PC-9 (cell line): ENCODE measurements around the gene SHC3. TPM values are rescaled to one million over a fixed set of nuclear protein-coding genes. Genes with fewer than 3 reads are reported as not detected.

ENCODE experiments used
- BruUV-seq: library from RNA; stranded (reverse); fragments of 400-500 nt; replicated peaks from 2 replicates; lab custom pipeline; 2021; lab: Mats Ljungman, UMichigan
- CTCF ChIA-PET: fragments of 300-600 bp; sonication (Branson Sonifier 250); formaldehyde crosslinking; loops from one replicate; lab custom pipeline; 2022; ENCODE audit warnings: antibody characterized with exemption; lab: Charles Lee
- POLR2A ChIA-PET: fragments of 300-600 bp; sonication (Branson Sonifier 250); formaldehyde crosslinking; loops from one replicate; lab custom pipeline; 2022; ENCODE audit warnings: antibody characterized with exemption; ENCODE audit not compliant: unreplicated experiment; lab: Charles Lee
- DNase-seq, 2 experiments: peaks; one replicate each; pipeline versions ENCODE4 v3.0.0 to v3.0.0-alpha.2; 2015 to 2022; ENCODE audit warnings: mixed read lengths in 1 of 2
- H2AFZ ChIP-seq: fragments of 200-600 bp; sonication (generic); 2 replicates; pipeline ENCODE4 v1.8.1; 2017; ENCODE audit warnings: antibody characterized with exemption
- H3F3A ChIP-seq: fragments of 200-600 bp; sonication (generic); 2 replicates; pipeline ENCODE4 v1.8.1; 2017; ENCODE audit warnings: antibody characterized with exemption, mild to moderate bottlenecking, low read depth; ENCODE audit not compliant: insufficient read depth
- H3K27ac ChIP-seq: fragments of 200-600 bp; sonication (generic); 2 replicates; pipeline ENCODE4 v1.6.1; 2016; ENCODE audit warnings: mixed run types
- H3K27me3 ChIP-seq: fragments of 200-600 bp; sonication (generic); 2 replicates; pipeline ENCODE4 v1.6.1; 2016; ENCODE audit warnings: low read depth, mixed run types; ENCODE audit not compliant: insufficient read depth
- H3K36me3 ChIP-seq: fragments of 200-600 bp; sonication (generic); 2 replicates; pipeline ENCODE4 v1.6.1; 2016; ENCODE audit warnings: low read depth, mixed run types
- H3K4me1 ChIP-seq: fragments of 200-600 bp; sonication (generic); replicated peaks from 2 replicates; pipeline ENCODE4 v1.6.1; 2016; ENCODE audit warnings: mixed run types; ENCODE audit not compliant: insufficient read depth
- H3K4me2 ChIP-seq: fragments of 200-600 bp; sonication (generic); 2 replicates; pipeline ENCODE4 v1.6.1; 2017; ENCODE audit warnings: mixed run types
- H3K4me3 ChIP-seq: fragments of 200-600 bp; sonication (generic); 2 replicates; pipeline ENCODE4 v1.6.1; 2016; ENCODE audit warnings: mixed run types
- H3K79me2 ChIP-seq: fragments of 200-600 bp; sonication (generic); 2 replicates; pipeline ENCODE4 v1.6.1; 2017; ENCODE audit warnings: low read depth, mixed run types
- H3K9me2 ChIP-seq: fragments of 200-600 bp; sonication (generic); 2 replicates; pipeline ENCODE4 v1.8.1; 2017; ENCODE audit warnings: mild to moderate bottlenecking; ENCODE audit not compliant: insufficient read depth
- H3K9me3 ChIP-seq: fragments of 200-600 bp; sonication (generic); 2 replicates; pipeline ENCODE4 v1.8.1; 2016; ENCODE audit warnings: low read depth; ENCODE audit not compliant: insufficient read depth
- H4K20me1 ChIP-seq: fragments of 200-600 bp; sonication (generic); 2 replicates; pipeline ENCODE4 v1.8.1; 2017; ENCODE audit not compliant: insufficient read depth
- EZH2 ChIP-seq: fragments of 200-600 bp; sonication (generic); IDR thresholded peaks from 2 replicates; pipeline ENCODE4 v1.8.0; 2017; ENCODE audit warnings: antibody characterized with exemption, low read depth
- intact Hi-C: fragments of 100-400 bp; cut with micrococcal nuclease; formaldehyde crosslinking; loops from one replicate; pipeline ENCODE4 v1.10.0; 2022; ENCODE audit not compliant: unreplicated experiment
- total RNA-seq: library from RNA; stranded (reverse); gene quantifications from 2 replicates; pipeline ENCODE4 v1.2.3, GENCODE V29; 2021
- TF ChIP-seq, protein P1 (sequence below): fragments of 200-600 bp; sonication (generic); conservative IDR thresholded peaks from 2 replicates; pipeline ENCODE4 v1.6.1; 2017; ENCODE audit warnings: mixed run types, antibody characterized with exemption, mild to moderate bottlenecking, moderate library complexity

Gene SHC3
- total RNA-seq, 1 experiment from 2014 or later: 15.9 TPM

DNA sequence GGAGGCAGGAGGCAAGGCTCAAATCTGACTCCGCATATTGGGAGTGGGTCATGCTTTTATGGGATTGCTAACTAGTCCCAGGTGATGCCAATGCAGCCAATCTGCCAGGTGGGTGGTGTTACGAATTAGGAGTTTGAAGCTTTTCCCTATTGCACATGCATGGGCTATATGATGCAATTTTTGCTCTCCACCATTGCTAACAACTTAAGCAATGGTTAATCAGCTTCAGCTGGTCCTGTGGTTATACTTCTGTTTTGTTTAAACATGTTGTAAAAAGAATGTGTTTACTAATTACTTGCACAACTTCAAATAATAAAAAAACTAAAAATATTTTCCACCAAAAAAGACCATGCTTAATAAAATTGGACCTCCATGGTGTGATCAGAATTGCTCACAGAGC, 55.7 kb downstream of the SHC3 start:
- CTCF ChIA-PET: no interaction called here
- H3K27ac ChIP-seq: no peak overlapping the region
- H3K9me2 ChIP-seq: no peaks in the 10 kb centered on the region
- no peaks in the 10 kb centered on the region for H3K36me3 ChIP-seq
- H3K9me3 ChIP-seq: no peaks in the 10 kb centered on the region; the same call in 1 of the 2 replicates
- BruUV-seq: no TSS peak
- DNase-seq: no peak
- H3K27me3 ChIP-seq: no peaks in the 10 kb centered on the region
- H3K4me2 ChIP-seq: no peak overlapping the region
- H3K4me3 ChIP-seq: no peak overlapping the region
- no peak for TF ChIP-seq EZH2
- TF ChIP-seq, protein P1, sequence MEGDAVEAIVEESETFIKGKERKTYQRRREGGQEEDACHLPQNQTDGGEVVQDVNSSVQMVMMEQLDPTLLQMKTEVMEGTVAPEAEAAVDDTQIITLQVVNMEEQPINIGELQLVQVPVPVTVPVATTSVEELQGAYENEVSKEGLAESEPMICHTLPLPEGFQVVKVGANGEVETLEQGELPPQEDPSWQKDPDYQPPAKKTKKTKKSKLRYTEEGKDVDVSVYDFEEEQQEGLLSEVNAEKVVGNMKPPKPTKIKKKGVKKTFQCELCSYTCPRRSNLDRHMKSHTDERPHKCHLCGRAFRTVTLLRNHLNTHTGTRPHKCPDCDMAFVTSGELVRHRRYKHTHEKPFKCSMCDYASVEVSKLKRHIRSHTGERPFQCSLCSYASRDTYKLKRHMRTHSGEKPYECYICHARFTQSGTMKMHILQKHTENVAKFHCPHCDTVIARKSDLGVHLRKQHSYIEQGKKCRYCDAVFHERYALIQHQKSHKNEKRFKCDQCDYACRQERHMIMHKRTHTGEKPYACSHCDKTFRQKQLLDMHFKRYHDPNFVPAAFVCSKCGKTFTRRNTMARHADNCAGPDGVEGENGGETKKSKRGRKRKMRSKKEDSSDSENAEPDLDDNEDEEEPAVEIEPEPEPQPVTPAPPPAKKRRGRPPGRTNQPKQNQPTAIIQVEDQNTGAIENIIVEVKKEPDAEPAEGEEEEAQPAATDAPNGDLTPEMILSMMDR: no peak
- H3F3A ChIP-seq: no peaks in the 10 kb centered on the region
- no peaks in the 10 kb centered on the region for H3K79me2 ChIP-seq
- POLR2A ChIA-PET: no interaction called here
- intact Hi-C loops: no loop called here
- no peak overlapping the region for H2AFZ ChIP-seq
- no peaks in the 10 kb centered on the region for H4K20me1 ChIP-seq
- H3K4me1 ChIP-seq: no peaks in the 10 kb centered on the region

DNA sequence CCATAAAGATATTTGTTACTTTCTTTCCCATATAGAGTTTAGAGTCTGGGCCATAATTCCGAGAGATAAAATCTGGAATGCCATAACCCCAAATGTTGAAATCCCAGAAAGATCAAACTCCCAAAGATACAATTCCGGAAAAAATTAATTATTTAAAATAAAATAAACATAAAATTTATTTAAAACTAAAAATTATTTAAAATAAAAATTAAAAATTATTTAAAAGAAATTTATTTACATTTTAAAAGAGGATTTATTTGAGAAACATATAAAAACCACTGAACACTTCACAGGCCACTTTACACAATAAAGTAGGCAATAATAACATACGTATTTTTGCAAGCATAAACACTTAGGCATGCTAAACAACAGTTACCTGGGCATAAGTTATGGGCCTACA, 57.9 kb downstream of the SHC3 start:
- TF ChIP-seq, protein P1: no peak
- TF ChIP-seq EZH2: no peak
- Histone ChIP-seq H3K79me2 (no peaks in the 10 kb centered on the region), H3K36me3 (no peaks in the 10 kb centered on the region), H3K4me1 (no peaks in the 10 kb centered on the region), H3F3A (no peaks in the 10 kb centered on the region), H3K4me3 (no peak overlapping the region), H3K9me3 (no peaks in the 10 kb centered on the region; the same call in 1 of the 2 replicates), H3K27ac (no peak overlapping the region), H3K4me2 (no peak overlapping the region), H3K9me2 (no peaks in the 10 kb centered on the region), H3K27me3 (no peaks in the 10 kb centered on the region), H2AFZ (no peak overlapping the region), H4K20me1 (no peaks in the 10 kb centered on the region)
- DNase-seq: no peak
- intact Hi-C loops: no loop called here
- BruUV-seq: no TSS peak
- ChIA-PET CTCF (no interaction called here), POLR2A (no interaction called here)

DNA sequence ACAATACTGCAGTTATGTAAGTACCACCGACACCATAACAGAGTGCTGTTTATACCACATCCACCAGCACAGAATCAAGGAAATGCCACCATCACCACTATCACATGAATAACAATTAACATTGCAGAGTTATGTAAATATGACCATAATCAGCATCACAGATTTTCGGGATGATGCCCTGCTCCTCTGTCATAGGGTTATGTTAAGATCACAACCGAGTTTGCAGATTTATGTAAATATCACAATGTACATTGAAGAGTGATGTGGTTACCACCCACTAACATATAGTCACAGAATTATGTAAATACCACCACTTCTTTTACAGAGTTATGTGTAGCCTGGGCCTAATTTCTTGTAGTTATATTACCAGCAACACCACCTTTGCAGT, 61.8 kb downstream of the SHC3 start:
- H3K36me3 ChIP-seq: no peaks in the 10 kb centered on the region
- CTCF ChIA-PET: no interaction called here
- H3K27me3 ChIP-seq: no peaks in the 10 kb centered on the region
- no peak overlapping the region for H2AFZ ChIP-seq
- H4K20me1 ChIP-seq: no peaks in the 10 kb centered on the region
- H3K4me2 ChIP-seq: no peak overlapping the region
- no peak for DNase-seq
- no peak for TF ChIP-seq EZH2
- TF ChIP-seq, protein P1: no peak
- no peaks in the 10 kb centered on the region; the same call in 1 of the 2 replicates for H3K9me3 ChIP-seq
- no peaks in the 10 kb centered on the region for H3K79me2 ChIP-seq
- no peak overlapping the region for H3K27ac ChIP-seq
- no peaks in the 10 kb centered on the region; the same call in 1 of the 2 replicates for H3K9me2 ChIP-seq
- BruUV-seq: no TSS peak
- no peaks in the 10 kb centered on the region for H3K4me1 ChIP-seq
- H3F3A ChIP-seq: no peaks in the 10 kb centered on the region
- intact Hi-C loops: no loop called here
- H3K4me3 ChIP-seq: no peak overlapping the region
- POLR2A ChIA-PET: no interaction called here
